ENCODE data around the gene PCED1B.

GRCh38 chr12:47247418-47247817 is 168.0 kb downstream of the PCED1B start:
- TF ChIP-seq POLR2A (IDR thresholded peaks at IDR 0.05) (no peak), CTCF (IDR thresholded peaks at IDR 0.05) (no peak), EP300 (IDR thresholded peaks at IDR 0.05) (peak in 1 of 4 donors; percentile 73)

Data from upper lobe of left lung (tissue), 4 donors.